IMR-90 (cell line): ENCODE results near the gene PCA3. TPM values are rescaled to one million over a fixed set of nuclear protein-coding genes. Genes with fewer than 3 reads are reported as not detected.

Source experiments
- ATAC-seq: fragments of 200-7000 bp; cut with Tn5 transposase; 2 replicates; pipeline ENCODE4 v1.9.1; 2020; ENCODE audit warnings: low read depth, mild to moderate bottlenecking, moderate library complexity
- BruUV-seq: library from RNA; stranded (reverse); fragments of 400-500 nt; replicated peaks from 2 replicates; lab custom pipeline; 2021; lab: Mats Ljungman, UMichigan
- CTCF ChIA-PET: fragments of 300-600 bp; formaldehyde crosslinking; extraction: SDS; loops from one replicate; lab custom pipeline; 2021; ENCODE audit warnings: antibody characterized with exemption; lab: Yijun Ruan, JAX
- POLR2A ChIA-PET: fragments of 300-600 bp; sonication (Branson Sonifier 250); formaldehyde crosslinking; loops from one replicate; lab custom pipeline; 2022; ENCODE audit warnings: antibody characterized with exemption; ENCODE audit not compliant: unreplicated experiment; lab: Charles Lee
- DNase-seq: peaks from one replicate; pipeline ENCODE4 v3.0.0; 2013
- H2AFZ ChIP-seq: replicated peaks from 2 replicates; pipeline ENCODE3; 2013; ENCODE audit warnings: low read length, mild to moderate bottlenecking; ENCODE audit not compliant: poor library complexity
- H2AK5ac ChIP-seq: 2 replicates; pipeline ENCODE4 v1.6.1; 2013; ENCODE audit warnings: low read depth, low read length, inconsistent platforms
- H2AK9ac ChIP-seq: replicated peaks from 2 replicates; pipeline ENCODE3; 2013; ENCODE audit warnings: mild to moderate bottlenecking, low read depth, low read length, moderate library complexity; ENCODE audit not compliant: poor library complexity
- H2BK120ac ChIP-seq: 2 replicates; pipeline ENCODE4 v1.6.1; 2013; ENCODE audit warnings: low read depth, low read length, inconsistent platforms
- H2BK15ac ChIP-seq: 3 replicates; pipeline ENCODE4 v1.6.1; 2013; ENCODE audit warnings: low read depth, low read length, inconsistent platforms
- H2BK20ac ChIP-seq: 2 replicates; pipeline ENCODE4 v1.6.1; 2013; ENCODE audit warnings: low read depth, mild to moderate bottlenecking, inconsistent platforms, low read length, moderate library complexity
- H2BK5ac ChIP-seq: 2 replicates; pipeline ENCODE4 v1.6.1; 2013; ENCODE audit warnings: mild to moderate bottlenecking, low read depth, low read length, inconsistent platforms; ENCODE audit not compliant: poor library complexity, severe bottlenecking
- H3K14ac ChIP-seq: replicated peaks from 2 replicates; pipeline ENCODE4 v1.6.1; 2013; ENCODE audit warnings: low read depth, low read length, inconsistent platforms
- H3K18ac ChIP-seq: 2 replicates; pipeline ENCODE4 v1.6.1; 2013; ENCODE audit warnings: low read depth, low read length, control low read depth
- H3K23ac ChIP-seq: 2 replicates; pipeline ENCODE4 v1.6.1; 2013; ENCODE audit warnings: low read depth, low read length, inconsistent platforms
- H3K27ac ChIP-seq: 2 replicates; pipeline ENCODE4 v1.5.1; 2013; ENCODE audit warnings: mild to moderate bottlenecking, control low read depth, low read length; ENCODE audit not compliant: insufficient read depth
- H3K27me3 ChIP-seq: 2 replicates; pipeline ENCODE4 v1.6.1; 2013; ENCODE audit warnings: low read length; ENCODE audit not compliant: control insufficient read depth, insufficient read depth
- H3K36me3 ChIP-seq: 2 replicates; pipeline ENCODE4 v1.6.1; 2013; ENCODE audit warnings: low read length, mixed read lengths; ENCODE audit not compliant: control insufficient read depth, insufficient read depth
- H3K4ac ChIP-seq: 2 replicates; pipeline ENCODE4 v1.6.1; 2013; ENCODE audit warnings: low read depth, low read length, inconsistent platforms
- H3K4me1 ChIP-seq: 2 replicates; pipeline ENCODE4 v1.6.1; 2013; ENCODE audit warnings: low read length, mixed read lengths; ENCODE audit not compliant: control insufficient read depth, insufficient read depth
- H3K4me2 ChIP-seq: 2 replicates; pipeline ENCODE4 v1.6.1; 2013; ENCODE audit warnings: low read depth, mild to moderate bottlenecking, control low read depth, low read length, moderate library complexity
- H3K4me3 ChIP-seq: 2 replicates; pipeline ENCODE4 v1.5.1; 2013; ENCODE audit warnings: low read depth, mild to moderate bottlenecking, control low read depth, low read length, moderate library complexity; ENCODE audit not compliant: insufficient read depth
- H3K56ac ChIP-seq: 2 replicates; pipeline ENCODE4 v1.6.1; 2013; ENCODE audit warnings: low read length, inconsistent platforms; ENCODE audit not compliant: insufficient read depth; ENCODE audit errors: extremely low read depth
- H3K79me1 ChIP-seq, 2 experiments: 2 replicates each; pipeline ENCODE4 v1.6.1; 2013; ENCODE audit warnings: low read length in 2 of 2, inconsistent platforms in 1 of 2, low read depth in 1 of 2
- H3K9ac ChIP-seq: 2 replicates; pipeline ENCODE4 v1.6.1; 2013; ENCODE audit warnings: low read depth, low read length, control low read depth
- H3K9me1 ChIP-seq: 2 replicates; pipeline ENCODE4 v1.6.1; 2013; ENCODE audit warnings: low read length, inconsistent platforms; ENCODE audit not compliant: insufficient read depth
- H3K9me3 ChIP-seq: 2 replicates; pipeline ENCODE4 v1.6.1; 2013; ENCODE audit warnings: low read length; ENCODE audit not compliant: control insufficient read depth, insufficient read depth
- H4K20me1 ChIP-seq: 2 replicates; pipeline ENCODE4 v1.6.1; 2013; ENCODE audit warnings: low read length, inconsistent platforms; ENCODE audit not compliant: insufficient read depth
- H4K5ac ChIP-seq: 2 replicates; pipeline ENCODE4 v1.6.1; 2013; ENCODE audit warnings: mild to moderate bottlenecking, low read depth, low read length, control low read depth
- H4K8ac ChIP-seq, 2 experiments: 2 replicates each; pipeline ENCODE4 v1.6.1; 2013; ENCODE audit warnings: low read depth in 2 of 2, low read length in 2 of 2, control low read depth in 1 of 2, inconsistent platforms in 1 of 2
- H4K91ac ChIP-seq: 2 replicates; pipeline ENCODE4 v1.6.1; 2013; ENCODE audit warnings: low read depth, low read length, inconsistent platforms; ENCODE audit not compliant: insufficient read depth
- BHLHE40 ChIP-seq: fragments of 150-350 bp; IDR thresholded peaks from 2 replicates; pipeline ENCODE4 v1.6.1; 2016; ENCODE audit warnings: mild to moderate bottlenecking, low read depth, low read length
- CHD1 ChIP-seq: IDR thresholded peaks from 2 replicates; pipeline ENCODE4 v1.6.1; 2012; ENCODE audit warnings: low read depth, low read length, improper control_type of control experiment
- MXI1 ChIP-seq: IDR thresholded peaks from 2 replicates; pipeline ENCODE4 v1.6.1; 2012; ENCODE audit warnings: low read depth, mild to moderate bottlenecking, low read length, moderate library complexity, borderline replicate concordance
- NFE2L2 ChIP-seq: fragments of 150-350 bp; IDR thresholded peaks from 2 replicates; pipeline ENCODE4 v1.6.1; 2016; ENCODE audit warnings: low read depth, mild to moderate bottlenecking, low read length
- RCOR1 ChIP-seq: IDR thresholded peaks from 2 replicates; pipeline ENCODE4 v1.6.1; 2012; ENCODE audit warnings: mild to moderate bottlenecking, low read length, improper control_type of control experiment; ENCODE audit not compliant: insufficient replicate concordance
- dilution Hi-C: fragments of 300-500 bp; cut with HindIII; formaldehyde crosslinking; loops from one replicate; pipeline ENCODE4 v1.14.3; 2018; ENCODE audit warnings: low sequenced_read_pairs; ENCODE audit not compliant: unreplicated experiment
- in situ Hi-C: fragments of 300-500 bp; cut with MboI; formaldehyde crosslinking; loops from 3 replicates; pipeline ENCODE4 v1.14.3; 2019; ENCODE audit warnings: low sequenced_read_pairs, inconsistent platforms, mixed read lengths
- intact Hi-C: fragments of 100-400 bp; cut with micrococcal nuclease; formaldehyde crosslinking; loops from 2 replicates; pipeline ENCODE4 v1.10.0; 2022
- polyA plus RNA-seq, 3 experiments: library from polyadenylated mRNA; depleted of rRNA; stranded (reverse); fragments of >200 nt; gene quantifications; 2 replicates each; pipeline ENCODE4 v1.2.3, GENCODE V29; 2012; ENCODE audit warnings: low replicate concordance in 1 of 3
- total RNA-seq: library from RNA; depleted of rRNA; stranded (reverse); fragments of >200 nt; gene quantifications from 2 replicates; pipeline ENCODE4 v1.2.3, GENCODE V29; 2012
- TF ChIP-seq, protein P1 (sequence below): conservative IDR thresholded peaks from 2 replicates; pipeline ENCODE4 v1.5.1; 2012; ENCODE audit warnings: mild to moderate bottlenecking, low read depth, low read length, improper control_type of control experiment
- TF ChIP-seq, protein P2 (sequence below): fragments of 150-350 bp; IDR thresholded peaks from 2 replicates; pipeline ENCODE4 v1.6.1; 2016; ENCODE audit warnings: low read depth, mild to moderate bottlenecking, low read length, moderate library complexity, borderline replicate concordance

PCA3 gene
- total and polyA plus RNA-seq, 2 of the 4 experiments (the other 2 are of a cell fraction) = not detected

DNA sequence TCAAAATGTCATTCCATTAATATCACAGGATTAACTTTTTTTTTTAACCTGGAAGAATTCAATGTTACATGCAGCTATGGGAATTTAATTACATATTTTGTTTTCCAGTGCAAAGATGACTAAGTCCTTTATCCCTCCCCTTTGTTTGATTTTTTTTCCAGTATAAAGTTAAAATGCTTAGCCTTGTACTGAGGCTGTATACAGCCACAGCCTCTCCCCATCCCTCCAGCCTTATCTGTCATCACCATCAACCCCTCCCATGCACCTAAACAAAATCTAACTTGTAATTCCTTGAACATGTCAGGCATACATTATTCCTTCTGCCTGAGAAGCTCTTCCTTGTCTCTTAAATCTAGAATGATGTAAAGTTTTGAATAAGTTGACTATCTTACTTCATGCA is 20.6 kb downstream of the PCA3 start:
- Histone ChIP-seq H3K18ac (no peak overlapping the region), H2AK5ac (no peak overlapping the region), H2BK5ac (no peak overlapping the region), H3K36me3 (no peaks in the 10 kb centered on the region), H3K4me1 (no peaks in the 10 kb centered on the region), H3K9me3 (no peaks in the 10 kb centered on the region), H2AK9ac (no peak overlapping the region), H4K8ac (no peak overlapping the region), H2BK15ac (no peak overlapping the region), H3K4me2 (no peak overlapping the region; the same call in 1 of the 2 replicates), H3K23ac (no peak overlapping the region), H4K5ac (no peak overlapping the region), H2BK20ac (no peak overlapping the region), H3K4me3 (no peak overlapping the region), H3K4ac (no peak overlapping the region), H2AFZ (no peak overlapping the region), H4K20me1 (no peaks in the 10 kb centered on the region), H3K9ac (no peak overlapping the region), H2BK120ac (no peak overlapping the region), H3K14ac (no peak overlapping the region), H3K9me1 (no peaks in the 10 kb centered on the region), H3K27me3 (no peaks in the 10 kb centered on the region), H4K91ac (no peak overlapping the region), H3K27ac (no peak overlapping the region), H3K56ac (no peak overlapping the region), H3K79me1 (no peaks in the 10 kb centered on the region)
- no peak for DNase-seq
- dilution Hi-C loops = no loop called here
- POLR2A ChIA-PET = no interaction called here
- no TSS peak for BruUV-seq
- CTCF ChIA-PET = no interaction called here
- TF ChIP-seq MXI1 (no peak), BHLHE40 (no peak), CHD1 (no peak), NFE2L2 (no peak), RCOR1 (no peak)
- TF ChIP-seq, protein P1, sequence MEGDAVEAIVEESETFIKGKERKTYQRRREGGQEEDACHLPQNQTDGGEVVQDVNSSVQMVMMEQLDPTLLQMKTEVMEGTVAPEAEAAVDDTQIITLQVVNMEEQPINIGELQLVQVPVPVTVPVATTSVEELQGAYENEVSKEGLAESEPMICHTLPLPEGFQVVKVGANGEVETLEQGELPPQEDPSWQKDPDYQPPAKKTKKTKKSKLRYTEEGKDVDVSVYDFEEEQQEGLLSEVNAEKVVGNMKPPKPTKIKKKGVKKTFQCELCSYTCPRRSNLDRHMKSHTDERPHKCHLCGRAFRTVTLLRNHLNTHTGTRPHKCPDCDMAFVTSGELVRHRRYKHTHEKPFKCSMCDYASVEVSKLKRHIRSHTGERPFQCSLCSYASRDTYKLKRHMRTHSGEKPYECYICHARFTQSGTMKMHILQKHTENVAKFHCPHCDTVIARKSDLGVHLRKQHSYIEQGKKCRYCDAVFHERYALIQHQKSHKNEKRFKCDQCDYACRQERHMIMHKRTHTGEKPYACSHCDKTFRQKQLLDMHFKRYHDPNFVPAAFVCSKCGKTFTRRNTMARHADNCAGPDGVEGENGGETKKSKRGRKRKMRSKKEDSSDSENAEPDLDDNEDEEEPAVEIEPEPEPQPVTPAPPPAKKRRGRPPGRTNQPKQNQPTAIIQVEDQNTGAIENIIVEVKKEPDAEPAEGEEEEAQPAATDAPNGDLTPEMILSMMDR = no peak
- TF ChIP-seq, protein P2, sequence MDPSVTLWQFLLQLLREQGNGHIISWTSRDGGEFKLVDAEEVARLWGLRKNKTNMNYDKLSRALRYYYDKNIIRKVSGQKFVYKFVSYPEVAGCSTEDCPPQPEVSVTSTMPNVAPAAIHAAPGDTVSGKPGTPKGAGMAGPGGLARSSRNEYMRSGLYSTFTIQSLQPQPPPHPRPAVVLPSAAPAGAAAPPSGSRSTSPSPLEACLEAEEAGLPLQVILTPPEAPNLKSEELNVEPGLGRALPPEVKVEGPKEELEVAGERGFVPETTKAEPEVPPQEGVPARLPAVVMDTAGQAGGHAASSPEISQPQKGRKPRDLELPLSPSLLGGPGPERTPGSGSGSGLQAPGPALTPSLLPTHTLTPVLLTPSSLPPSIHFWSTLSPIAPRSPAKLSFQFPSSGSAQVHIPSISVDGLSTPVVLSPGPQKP = no peak
- intact Hi-C loops = loop anchor here (10.0 kb wide), 1 partner anchor 60 kb away; no protein-coding TSS in a partner anchor
- ATAC-seq = peak; percentile 59
- in situ Hi-C loops = no loop called here
